GM21367 (cell line): ENCODE measurements around the gene LEMD3.
A peak's percentile ranks its signal among the peaks of the same experiment; 100 is the strongest.
"Not testable (repeated sequence)": the region's sequence is repeated elsewhere in the genome, so short reads cannot be mapped to it uniquely, and the experiment has no call there.

Experiments used
- ATAC-seq: cut with Tn5 transposase; IDR thresholded peaks from one replicate; pipeline ENCODE4 v1.9.1; 2021; ENCODE audit not compliant: unreplicated experiment

Gene LEMD3

DNA sequence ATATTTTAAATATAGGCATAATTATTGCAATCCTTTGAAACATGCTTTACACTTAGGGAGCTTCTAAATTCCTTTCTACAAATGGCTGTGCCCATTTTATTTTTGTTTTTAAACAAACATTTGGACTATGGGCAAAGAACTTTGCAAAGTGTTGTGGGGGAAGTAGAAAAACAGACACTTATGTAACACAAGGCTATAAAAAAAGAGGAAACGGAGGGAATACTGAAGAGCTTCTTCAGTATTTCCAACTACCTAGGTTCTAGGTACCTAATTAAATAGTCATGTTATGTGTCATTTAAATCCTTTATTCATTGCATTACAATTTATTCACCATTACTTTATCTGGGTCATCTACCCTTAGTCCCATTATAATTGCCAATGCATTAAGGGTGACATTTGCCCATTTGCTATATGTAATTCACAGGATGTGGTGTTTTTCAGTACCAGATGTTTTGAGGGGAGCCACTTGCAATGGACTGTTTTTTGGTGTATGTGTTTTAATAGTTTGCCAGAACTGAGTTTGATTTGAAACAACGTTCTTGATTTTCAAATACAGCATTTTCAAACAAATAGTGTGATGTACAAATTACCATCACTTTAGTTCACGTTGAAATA lies 107.6 kb downstream of the LEMD3 start:
- no peak for ATAC-seq

DNA sequence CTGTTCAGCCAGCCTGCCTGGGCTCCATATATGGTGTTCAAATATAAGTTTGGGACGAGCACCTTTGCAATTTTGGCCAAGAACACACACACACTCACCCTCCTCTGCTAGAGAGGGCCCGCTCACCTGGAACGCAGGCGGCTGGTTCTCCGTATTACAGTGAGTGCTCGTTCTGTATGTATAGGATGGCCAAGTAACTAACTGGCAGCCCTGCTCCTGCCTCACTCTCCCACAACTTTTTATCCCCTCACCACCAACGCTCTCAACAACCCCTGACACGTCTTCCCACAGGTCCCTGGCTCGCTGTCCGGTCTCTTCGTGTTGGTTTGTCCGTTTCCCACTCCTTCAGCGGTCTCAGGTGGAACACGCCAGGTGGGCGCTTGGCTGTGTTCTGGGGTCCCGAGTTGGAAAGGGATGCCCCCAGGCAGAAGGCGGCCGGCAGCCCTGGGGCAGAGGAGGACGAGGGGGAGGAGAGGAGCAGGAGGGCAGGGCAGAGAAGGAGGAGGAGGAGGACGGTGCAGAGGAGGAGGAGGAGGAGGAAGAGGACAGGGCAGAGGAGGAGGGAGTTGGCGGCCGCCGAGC lies 108.7 kb downstream of the LEMD3 start:
- ATAC-seq = peak; percentile 29

DNA sequence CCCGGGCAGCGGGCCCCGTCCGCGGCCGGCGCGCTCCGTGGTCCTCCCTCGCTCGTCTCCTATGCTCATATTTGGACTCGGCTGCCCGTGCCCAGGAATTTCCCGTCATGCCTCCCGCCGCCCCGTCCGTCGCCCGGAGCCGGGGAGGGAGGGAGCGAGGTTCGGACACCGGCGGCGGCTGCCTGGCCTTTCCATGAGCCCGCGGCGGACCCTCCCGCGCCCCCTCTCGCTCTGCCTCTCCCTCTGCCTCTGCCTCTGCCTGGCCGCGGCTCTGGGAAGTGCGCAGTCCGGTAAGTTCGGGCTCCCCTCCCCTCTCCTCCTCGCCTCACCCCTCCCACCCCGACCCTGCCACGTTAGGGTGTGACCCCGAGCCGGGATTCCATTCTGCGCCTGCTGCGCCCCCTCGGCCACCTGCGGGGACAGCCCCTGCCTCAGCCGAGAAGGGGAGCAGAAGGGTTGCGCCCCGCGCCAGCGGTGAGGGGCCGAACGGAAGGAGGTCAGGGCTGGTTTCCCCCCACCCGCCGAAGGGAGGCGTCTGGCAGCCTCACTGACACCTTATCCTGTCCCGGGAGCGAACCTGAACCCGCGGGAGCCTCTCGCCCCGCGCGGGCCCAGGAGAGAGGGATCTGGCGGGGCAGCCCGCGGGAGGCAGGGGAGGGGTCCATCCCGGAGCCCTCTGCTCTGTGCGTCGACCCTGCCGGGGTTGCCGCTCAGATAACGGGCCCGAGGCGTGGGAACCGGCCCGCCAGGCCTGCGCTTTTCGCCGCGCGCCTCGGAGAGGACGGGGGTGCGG lies 109.4 kb downstream of the LEMD3 start, which contains the start of gene MSRB3:
Gene MSRB3 (plus strand): TSS at position 108 of the 793 bp plus-strand sequence. CDS start 29,897 bp downstream, outside the sequence.
- peak; percentile 66 for ATAC-seq

DNA sequence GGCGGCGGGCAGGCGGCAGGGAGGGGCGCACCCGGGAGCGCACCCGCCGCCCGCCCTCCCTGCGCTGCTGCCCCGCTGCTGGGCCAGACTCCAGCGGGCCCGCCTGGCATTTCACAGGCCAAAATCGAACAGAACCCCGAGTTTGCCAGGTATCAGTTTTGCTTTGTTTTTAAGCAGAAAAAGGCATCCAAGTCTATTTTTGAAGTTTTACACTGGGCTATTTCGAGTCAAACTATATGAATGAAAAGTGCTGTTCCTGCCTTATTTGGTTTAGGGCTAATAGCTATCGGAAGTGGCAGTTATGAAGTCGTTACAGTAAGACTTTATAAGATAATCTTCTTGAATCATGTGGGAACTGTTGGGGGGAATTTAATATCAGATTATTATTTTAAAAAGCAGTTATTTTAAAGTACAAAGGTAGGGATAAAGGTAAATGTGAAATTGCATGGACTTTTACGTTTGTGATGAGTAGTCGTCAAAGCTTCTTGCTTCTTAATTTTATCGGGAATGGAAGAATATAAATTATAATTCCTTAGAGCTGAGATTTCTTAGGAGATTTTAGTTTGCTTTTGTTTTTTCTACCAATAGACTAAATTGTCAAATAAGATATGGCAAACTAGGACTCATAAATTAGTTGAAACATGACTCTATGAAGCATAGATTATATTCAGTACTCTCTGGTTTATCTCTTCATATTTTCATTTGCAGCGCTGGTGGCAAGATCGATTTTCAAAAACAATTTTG lies 110.2 kb downstream of the LEMD3 start:
- ATAC-seq = peak; percentile 15

DNA sequence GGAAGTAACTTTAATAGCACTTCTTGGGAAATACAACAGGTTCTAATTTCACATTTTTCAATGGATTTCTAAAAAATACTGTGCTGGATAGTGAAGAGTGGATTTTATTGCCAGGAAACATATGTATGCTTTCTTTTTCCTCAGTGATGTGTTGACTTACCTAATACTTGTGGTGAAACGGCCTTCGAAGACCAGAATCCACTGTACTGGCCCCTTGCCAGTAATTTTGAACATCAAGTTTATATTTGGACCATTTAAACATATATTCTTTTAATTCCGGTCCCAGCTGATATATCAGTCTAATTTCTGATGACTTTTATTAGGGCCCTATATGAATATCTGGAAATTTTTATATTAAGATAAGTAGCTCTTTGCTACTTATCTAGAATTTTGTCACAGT lies 110.9 kb downstream of the LEMD3 start:
- no peak for ATAC-seq

DNA sequence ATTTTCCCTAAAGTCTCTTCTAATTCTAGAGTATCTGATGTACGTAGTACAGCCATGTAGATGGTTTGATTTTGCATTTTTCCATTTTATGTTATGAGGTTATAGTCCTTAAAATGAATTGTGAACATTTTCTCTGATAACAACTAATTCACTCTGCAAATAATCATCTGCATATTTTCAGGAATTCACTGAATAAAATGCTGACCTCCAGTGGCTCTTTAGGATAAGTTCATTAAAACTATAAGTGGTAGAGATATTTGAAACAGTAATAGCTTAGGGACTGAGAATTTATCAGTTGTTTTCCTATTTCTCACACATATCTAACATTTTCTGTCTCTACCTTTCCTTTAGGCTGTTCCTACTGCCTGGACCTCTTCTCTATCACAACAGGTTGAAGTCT lies 113.5 kb downstream of the LEMD3 start:
- no peak for ATAC-seq

DNA sequence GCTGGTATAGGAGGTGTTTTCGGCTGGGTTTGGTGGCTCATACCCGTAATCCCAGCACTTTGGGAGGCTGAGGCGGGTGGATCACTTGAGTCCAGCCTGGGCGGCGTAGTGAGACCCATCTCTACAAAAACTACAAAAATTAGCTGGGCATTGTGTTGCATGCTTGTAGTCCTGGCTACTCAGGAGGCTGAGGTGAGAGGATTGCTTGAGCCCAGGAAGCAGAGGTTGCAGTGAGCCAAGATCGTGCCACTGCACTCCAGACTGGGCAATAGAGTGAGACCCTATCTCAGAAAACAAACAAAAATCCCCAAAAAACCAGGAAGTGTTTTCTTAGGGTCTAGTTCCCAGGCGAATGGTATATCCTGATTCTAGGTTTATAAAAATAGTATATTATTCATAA lies 116.1 kb downstream of the LEMD3 start:
- ATAC-seq = not testable (repeated sequence)

DNA sequence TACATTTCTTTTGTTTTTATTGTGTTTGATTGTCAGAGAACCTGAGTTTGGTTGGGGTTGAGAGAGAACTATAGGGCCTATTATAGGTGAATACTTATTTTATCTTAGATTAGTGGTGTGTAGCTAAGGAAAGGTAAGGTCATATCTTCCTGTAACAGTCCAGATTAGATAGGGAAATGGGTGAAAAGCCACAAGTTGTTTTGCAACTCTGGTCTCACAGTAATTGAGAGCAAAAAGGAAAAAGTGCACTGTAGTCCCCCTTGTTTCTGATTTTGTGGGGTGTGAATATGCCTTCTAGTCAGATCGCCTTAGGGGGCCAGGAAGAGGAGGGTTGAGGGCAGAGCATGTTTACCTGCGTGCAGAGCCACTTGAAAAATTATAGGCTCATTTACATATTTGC lies 118.0 kb downstream of the LEMD3 start:
- no peak for ATAC-seq

DNA sequence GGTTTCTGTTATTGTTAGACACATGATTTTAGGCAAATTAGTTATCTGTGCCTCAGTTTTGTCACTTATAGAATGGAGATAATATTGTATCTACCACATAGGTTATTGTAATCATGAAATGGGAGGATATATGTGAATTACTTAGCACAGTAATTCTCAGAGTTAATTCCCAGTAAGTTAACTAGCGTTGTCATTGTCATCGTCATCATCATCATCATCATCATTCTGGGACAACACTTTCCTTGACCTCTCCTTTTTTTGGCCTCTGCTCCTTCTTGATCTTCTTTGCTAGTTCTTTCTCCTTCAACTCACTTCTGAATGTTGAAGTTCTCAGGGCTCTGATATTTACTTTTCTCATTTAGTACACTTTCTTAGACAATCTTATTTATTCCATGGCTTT lies 122.9 kb downstream of the LEMD3 start:
- ATAC-seq = no peak

DNA sequence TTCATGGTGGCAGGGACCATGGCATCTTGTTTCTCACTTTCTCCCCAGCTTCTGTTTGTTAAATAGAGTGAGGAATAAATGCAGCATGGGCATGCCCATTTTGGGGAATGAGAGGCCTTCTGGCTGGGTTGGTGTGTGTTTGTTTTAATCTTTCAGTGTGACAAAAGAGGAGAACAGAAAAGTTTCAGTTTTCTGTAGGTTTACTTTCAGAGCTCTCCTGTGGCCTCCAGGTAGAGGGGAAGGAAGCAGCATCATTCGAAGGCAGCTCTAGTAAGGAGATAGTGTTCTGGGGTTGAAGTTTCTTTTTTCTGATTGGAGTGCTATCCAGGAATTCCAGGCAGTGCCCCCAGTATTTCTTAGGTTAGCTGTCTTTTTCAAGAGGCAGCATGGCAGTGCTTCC lies 124.4 kb downstream of the LEMD3 start:
- no peak for ATAC-seq

DNA sequence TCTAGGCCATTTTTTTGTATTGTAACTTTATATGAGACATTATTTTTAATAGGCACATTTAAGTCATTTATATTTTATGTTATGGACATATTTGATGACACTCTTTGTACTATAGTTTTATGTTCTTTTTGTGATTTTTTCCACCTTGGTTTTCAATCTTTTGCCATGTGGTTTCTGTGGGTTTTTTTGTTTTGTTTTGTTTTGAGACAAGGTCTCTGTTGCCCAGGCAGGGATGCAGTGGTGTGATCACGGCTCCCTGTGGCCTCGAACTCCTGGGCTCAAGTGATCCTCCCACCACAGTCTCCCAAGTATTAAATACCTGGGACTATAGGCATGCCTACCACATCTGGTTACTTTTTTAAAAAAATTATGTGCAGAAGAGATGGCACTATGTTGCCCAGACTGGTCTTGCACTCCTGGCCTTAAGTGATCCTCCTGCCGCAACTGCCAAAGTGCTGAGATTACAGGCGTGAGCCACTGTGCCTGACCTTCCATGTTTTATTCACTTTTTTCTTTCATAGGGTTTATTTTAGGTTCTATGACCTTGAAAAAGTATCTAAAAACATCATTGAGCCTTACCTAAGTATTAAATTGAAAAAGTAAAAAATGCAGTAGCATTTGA lies 125.4 kb downstream of the LEMD3 start:
- no peak for ATAC-seq

DNA sequence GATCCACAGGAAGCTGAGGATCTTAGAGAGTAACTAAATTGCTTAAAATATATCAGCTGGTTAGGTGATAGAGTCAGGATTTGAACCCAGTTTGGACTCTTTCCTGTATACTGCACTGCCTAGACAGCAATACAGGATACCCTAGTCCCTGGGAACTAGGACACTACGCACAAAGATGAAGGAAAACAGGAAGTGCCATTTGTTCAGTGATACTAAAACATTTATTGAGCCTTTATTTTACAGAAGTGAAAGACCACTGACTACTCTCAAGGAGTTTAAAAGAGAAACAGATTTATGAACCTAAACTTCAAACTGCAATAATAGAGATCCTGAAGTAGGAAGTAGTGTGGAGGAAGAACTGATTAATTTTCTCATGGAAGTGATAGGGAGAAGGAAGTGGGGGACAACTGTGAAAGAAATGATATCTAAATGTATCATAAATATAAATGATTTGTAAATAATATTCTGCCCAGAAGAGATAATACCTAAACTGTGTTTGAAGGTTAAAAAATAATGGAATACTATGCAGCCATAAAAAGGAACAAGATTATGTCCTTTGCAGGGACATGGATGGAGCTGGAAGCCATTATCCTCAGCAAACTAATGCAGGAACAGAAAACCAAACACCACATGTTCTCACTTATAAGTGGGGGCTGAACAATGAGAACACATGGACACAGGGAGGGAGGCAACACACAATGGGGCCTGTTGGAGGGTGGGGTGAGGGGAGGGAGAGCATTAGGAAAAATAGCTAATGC lies 127.3 kb downstream of the LEMD3 start:
- ATAC-seq = no peak
